GM19240 (cell line): ENCODE results near the gene ENDOU.
A peak's percentile ranks its signal among the peaks of the same experiment; 100 is the strongest.

Source experiments
- DNase-seq: peaks from one replicate; pipeline ENCODE4 v3.0.0; 2011; ENCODE audit warnings: low spot score; ENCODE audit not compliant: insufficient read length

Gene ENDOU

GRCh38 chr12:47744005-47744651 lies 18.8 kb upstream of the ENDOU start:
- DNase-seq = no peak

- no peak for DNase-seq
These were observed 18.1 kb upstream of the ENDOU start for GRCh38 chr12:47743311-47743860.

GRCh38 chr12:47742253-47742825 lies 17.0 kb upstream of the ENDOU start:
- DNase-seq = no peak

DNA sequence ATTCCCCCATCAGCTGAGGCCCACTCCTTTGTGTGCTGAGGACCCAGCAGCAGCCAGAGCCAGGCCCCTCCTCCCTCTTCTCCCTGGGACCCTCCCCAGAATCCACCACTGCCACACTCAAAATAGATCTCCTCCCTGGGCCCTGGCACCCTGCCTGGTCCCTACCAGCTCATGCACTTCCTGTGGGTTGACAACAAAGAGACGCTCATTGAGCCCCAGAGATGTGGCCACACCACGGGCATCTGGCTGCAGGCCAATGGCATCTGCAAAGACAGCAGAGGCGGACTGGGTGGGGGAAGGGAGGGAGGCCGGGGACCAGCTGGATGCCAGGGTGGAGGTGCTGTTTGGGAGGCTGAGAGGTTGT lies 16.0 kb upstream of the ENDOU start:
- DNase-seq = no peak

DNA sequence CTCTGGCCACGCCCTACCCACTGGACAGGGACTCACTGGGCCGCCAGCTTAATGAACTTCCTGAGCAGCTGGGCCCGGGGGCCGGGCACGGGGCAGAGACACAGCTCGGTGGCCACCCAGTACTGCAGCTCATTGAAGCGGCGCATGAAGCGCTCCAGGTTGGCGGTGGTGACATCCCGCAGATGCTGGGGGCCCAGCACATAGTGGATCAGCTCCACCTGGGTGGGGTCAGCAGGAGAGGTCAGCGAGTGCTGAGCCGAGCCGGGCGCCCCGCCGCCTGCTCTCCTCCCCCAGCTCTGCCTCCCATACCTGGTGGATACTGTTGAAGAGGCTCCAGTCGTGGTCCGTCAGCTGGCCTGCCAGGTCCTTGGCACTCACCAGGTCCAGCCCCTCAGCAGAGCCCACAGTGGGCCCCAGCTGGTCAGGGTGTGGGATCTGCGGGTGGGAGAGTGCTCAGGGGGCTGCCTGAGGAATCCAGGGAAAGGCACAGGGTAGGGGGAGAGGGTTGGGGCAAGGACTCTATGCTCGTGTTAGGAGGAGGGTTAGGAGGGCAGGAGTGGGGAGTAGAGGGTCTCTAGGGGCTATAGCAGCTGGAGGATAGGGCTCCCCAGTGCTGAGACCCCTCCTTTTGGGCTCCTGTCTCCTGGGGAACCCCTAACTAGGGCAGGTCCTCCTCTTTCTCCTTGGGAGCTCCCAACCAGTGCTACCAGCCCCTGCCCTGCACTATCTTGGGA lies 15.5 kb upstream of the ENDOU start:
- no peak for DNase-seq

GRCh38 chr12:47739979-47740378 lies 14.7 kb upstream of the ENDOU start:
- no peak for DNase-seq

- no peak for DNase-seq
These were observed 14.0 kb upstream of the ENDOU start for GRCh38 chr12:47739297-47739696.

- no peak for DNase-seq
These were observed 12.8 kb upstream of the ENDOU start for GRCh38 chr12:47737936-47738594.

DNA sequence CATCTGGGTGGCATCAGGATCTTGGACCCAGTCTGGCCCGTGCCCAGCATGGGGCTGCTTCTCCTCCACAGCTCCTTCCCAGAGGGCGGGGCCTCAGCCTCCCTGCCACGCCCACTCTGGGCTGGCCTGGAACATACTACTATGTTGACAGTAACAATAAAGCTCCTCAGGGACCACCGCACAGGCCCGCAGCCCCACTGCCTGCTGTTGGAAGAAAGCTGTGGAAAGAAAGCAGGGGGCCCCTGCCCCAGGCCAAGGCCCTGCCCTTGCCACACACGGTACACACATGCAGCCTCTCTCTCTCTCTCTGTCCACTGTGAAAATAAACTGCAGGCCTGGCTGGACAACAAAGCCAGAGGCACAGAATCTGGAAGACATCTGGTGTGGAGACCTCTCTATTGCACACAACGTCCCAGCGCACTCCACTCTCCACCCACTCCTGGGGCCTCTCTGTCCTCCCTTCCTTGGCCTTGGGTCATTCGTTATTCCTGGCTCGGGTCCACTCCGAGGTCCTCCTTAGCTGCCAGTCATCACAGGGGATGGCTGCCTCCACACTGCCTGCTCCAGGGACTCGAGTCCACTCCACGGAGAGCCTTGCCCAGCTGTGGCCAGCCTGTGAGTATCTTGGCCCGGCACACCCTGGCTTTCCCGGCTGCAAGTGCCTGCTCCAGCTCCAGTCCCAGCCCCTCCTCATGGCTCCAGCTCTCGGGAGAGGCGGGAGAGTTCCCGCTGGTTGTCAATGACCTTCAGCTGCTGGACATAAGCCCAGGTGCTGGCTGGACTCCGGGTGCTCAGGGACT lies 11.8 kb upstream of the ENDOU start:
- no peak for DNase-seq

DNA sequence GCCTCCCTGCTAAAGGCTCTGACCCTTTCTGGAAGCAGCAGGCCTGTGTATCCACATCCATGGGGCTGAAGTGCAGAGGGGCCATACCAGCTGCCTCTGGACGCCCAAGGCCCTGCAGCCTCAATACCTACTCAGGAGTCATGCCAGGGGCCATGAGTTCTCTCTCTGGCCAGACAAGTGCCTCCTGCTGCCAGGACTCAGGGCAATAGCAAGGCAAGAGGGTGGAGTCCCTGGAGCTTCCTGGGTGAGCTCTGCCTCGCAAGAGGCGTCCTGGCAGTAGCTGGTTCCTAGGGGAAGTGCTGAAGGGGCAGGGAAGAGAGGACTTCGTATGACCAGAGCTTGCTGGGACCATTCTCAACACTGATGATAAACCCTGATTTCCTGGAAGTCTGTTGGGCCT lies 10.9 kb upstream of the ENDOU start:
- DNase-seq = no peak

GRCh38 chr12:47735649-47736048 lies 10.4 kb upstream of the ENDOU start:
- DNase-seq = no peak

- DNase-seq = no peak
These were observed 9.6 kb upstream of the ENDOU start for GRCh38 chr12:47734725-47735480.

DNA sequence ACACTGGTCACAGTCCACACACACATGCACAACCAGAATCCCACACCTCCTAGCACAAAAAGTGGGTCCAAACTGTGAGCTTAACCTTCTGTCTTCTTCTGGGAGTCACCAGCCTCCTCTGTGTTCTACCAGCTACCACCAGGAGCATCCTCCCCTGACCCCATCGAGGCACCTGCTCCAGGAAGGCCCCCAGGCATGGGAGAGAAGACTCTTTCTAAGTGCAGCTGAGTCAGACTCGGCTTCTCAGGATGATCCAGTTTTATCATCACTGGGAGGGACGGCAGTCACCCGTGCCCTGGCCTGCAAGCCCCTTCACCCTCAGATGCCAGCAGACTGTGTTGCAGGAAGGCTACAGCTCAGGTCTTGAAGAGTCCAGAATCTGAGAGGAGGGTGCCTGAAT lies 7.9 kb upstream of the ENDOU start:
- DNase-seq = no peak

DNA sequence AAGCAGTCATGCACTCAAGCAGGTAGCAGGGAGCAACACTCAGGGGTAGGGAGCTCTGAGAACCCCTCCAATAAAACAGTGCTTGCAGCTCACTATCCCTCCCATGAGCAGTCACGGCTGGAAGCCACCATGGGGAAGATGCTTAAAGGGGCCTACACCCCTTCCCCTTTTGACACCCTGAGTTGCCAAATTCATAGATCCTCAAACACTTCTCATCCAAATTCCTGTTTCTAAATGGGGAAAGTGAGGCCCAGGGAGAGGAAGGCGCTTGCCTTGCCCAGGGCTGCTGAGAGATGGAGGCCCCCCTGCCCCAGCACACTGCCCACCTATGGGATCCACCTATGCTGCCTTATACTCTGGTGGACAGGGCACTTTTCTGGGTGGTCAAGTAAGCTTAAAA lies 7.2 kb upstream of the ENDOU start:
- no peak for DNase-seq

GRCh38 chr12:47731723-47732122 lies 6.4 kb upstream of the ENDOU start:
- DNase-seq = no peak

DNA sequence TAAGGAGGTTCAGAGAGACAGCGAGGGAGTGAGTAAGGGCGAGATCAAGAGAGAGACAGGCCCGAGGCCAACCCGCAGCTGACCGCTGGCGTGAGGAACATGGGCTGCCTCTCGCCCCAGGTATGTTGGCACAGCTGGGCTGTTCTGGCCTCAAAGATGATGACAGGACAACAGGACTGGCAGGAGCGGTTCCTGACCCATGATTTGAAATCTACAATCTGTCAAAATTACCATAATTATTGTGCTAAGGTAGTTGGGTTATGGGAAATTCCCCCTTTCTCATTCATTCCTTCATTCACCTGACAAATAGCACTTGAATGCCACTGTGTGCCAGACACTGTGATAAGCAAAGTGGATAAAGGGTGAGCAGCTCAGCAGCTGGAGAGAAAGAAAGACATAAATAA lies 5.1 kb upstream of the ENDOU start:
- no peak for DNase-seq

DNA sequence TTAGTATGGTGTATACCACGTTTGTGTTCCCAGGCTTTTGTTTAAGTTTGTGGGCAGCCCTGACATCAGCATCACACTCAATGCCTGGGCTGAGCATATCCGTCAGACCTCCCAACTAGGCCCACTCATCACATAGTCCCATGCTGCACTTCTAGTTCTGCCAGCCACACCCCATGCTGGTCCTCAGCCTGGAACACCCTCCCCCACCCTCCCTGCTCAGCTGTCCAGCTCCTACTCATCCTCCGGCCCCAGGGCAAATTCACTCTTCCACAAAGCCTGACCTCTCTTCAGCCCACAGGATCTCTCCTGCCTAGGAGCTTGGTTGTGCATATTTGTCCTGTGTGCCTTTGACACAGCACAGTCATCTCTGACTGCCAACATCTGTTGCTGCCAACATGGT lies 3.9 kb upstream of the ENDOU start:
- DNase-seq = no peak

DNA sequence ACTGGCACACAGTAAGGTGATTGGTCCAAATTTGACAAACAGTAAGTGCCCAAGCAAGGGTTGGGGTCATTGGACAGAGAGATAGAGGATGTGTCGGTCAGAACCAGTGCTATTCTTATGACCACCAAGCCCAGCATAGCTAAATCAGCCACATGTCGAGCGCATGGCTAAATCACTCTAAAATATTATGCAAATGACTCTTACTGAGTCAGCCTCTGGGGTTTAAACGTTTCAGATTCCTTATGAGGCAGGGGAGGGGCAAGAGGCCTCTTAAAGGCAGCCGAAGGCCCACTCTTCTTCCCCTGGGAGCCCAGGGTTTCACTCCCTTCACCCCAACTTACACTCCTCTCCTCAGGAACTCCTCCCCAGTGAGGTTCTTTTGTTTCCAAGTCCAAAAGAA lies 603 bp upstream of the ENDOU start:
- DNase-seq = peak; percentile 65

DNA sequence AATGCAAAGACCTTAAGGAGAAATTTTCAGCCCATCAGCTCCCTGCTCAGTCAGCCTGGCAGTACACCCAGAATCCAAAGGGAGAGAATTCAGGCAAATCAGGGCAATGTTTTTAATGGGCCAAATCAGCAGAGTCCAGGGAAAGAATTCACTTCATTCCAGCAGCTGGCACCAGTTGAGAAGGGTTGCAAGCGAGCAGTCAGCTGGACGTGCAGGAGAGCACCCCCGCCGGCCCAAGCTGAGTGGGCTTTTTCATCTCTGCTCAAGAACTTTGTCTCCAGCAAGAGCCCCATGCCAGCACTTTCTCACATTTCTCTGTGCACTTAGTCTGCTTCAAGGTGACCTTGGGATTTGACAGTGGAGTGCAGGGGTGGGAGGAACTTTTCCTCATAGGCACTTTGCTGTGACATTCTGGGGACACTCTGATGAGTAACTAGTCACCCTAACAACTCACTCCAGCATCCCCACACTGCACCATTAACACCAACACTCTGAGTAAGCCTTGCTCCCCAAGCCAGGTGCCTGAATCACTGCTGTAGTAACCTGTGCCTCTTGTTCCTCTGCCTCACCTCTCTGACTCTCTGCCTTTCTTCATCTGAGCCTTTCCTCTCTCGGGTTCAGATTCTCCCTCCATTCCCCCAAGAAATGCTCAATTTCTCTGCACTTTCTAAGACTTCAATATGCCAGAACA lies 2.2 kb downstream of the ENDOU start:
- no peak for DNase-seq
